Stimulated activated CD8-positive, alpha-beta memory T cell treated with anti-CD3 and anti-CD28 coated beads, Interleukin-4, amount 100 ng/mL, for 1 hour (primary cell): ENCODE data around the gene MYT1.

Experiments used
- DNase-seq, 2 donors: peaks; one replicate each; pipeline ENCODE4 v3.0.0-alpha.2; 2020; ENCODE audit warnings: low read depth in 2 of 2, low spot score in 1 of 2

The MYT1 gene

GRCh38 chr20:64188682-64189529 is 24.7 kb downstream of the MYT1 start:
- DNase-seq: no peak

GRCh38 chr20:64189530-64189966 is 25.3 kb downstream of the MYT1 start:
- DNase-seq: no peak

GRCh38 chr20:64189986-64190385 is 25.7 kb downstream of the MYT1 start:
- DNase-seq: no peak

- no peak for DNase-seq
These were observed 26.8 kb downstream of the MYT1 start for GRCh38 chr20:64191002-64191401.

GRCh38 chr20:64192406-64192805 is 28.2 kb downstream of the MYT1 start:
- no peak for DNase-seq

- no peak for DNase-seq
These were observed 28.8 kb downstream of the MYT1 start for GRCh38 chr20:64193058-64193457.

- no peak for DNase-seq
These were observed 30.0 kb downstream of the MYT1 start for GRCh38 chr20:64194269-64194668.

GRCh38 chr20:64196309-64196708 is 32.1 kb downstream of the MYT1 start:
- DNase-seq: no peak

GRCh38 chr20:64196847-64197306 is 32.6 kb downstream of the MYT1 start:
- no peak for DNase-seq

GRCh38 chr20:64198347-64198746 is 34.1 kb downstream of the MYT1 start:
- no peak for DNase-seq

GRCh38 chr20:64199395-64199794 is 35.1 kb downstream of the MYT1 start:
- no peak for DNase-seq

- no peak for DNase-seq
These were observed 36.5 kb downstream of the MYT1 start for GRCh38 chr20:64200740-64201139.

- no peak for DNase-seq
These were observed 37.4 kb downstream of the MYT1 start for GRCh38 chr20:64201653-64202052.

GRCh38 chr20:64203037-64203777 is 39.0 kb downstream of the MYT1 start:
- DNase-seq: no peak

GRCh38 chr20:64205611-64206026 is 41.4 kb downstream of the MYT1 start:
- no peak for DNase-seq

- DNase-seq: no peak
These were observed 42.4 kb downstream of the MYT1 start for GRCh38 chr20:64206614-64207013.

- DNase-seq: no peak
These were observed 43.7 kb downstream of the MYT1 start for GRCh38 chr20:64207641-64208590.

- no peak for DNase-seq
These were observed 44.9 kb downstream of the MYT1 start for GRCh38 chr20:64209148-64209547.

GRCh38 chr20:64210656-64211369 is 46.6 kb downstream of the MYT1 start:
- DNase-seq: no peak

GRCh38 chr20:64211874-64212658 is 47.8 kb downstream of the MYT1 start:
- no peak for DNase-seq
